CD4-positive, alpha-beta T cell (primary cell): Measurements from ENCODE around the gene PLA2G15. TPM values are rescaled to one million over a fixed set of nuclear protein-coding genes. Genes with fewer than 3 reads are reported as not detected.
A peak's percentile ranks its signal among the peaks of the same experiment; 100 is the strongest.

Source experiments
- ATAC-seq: fragments of 200-7000 bp; cut with Tn5 transposase; one replicate; pipeline ENCODE4 v1.10.0; 2022; ENCODE audit warnings: mild to moderate bottlenecking; ENCODE audit not compliant: poor library complexity
- CTCF ChIA-PET: fragments of 350-600 bp; sonication (Branson Sonifier 250); formaldehyde crosslinking; loops from one replicate; lab custom pipeline; 2021; ENCODE audit warnings: antibody characterized with exemption, inconsistent platforms; lab: Charles Lee
- POLR2A ChIA-PET: fragments of 350-600 bp; sonication (Branson Sonifier 250); formaldehyde crosslinking; loops from one replicate; lab custom pipeline; 2021; ENCODE audit warnings: antibody characterized with exemption, inconsistent platforms; lab: Charles Lee
- DNase-seq, 14 experiments: peaks; one replicate each; pipeline ENCODE4 v3.0.0-alpha.2; 2013 to 2020; ENCODE audit warnings: mixed read lengths in 2 of 14
- H3K27ac ChIP-seq, 2 donors: one replicate each; pipeline versions ENCODE4 v1.5.1 to v1.7.0; 2013; ENCODE audit warnings: low read length in 2 of 2, low read depth in 1 of 2, mild to moderate bottlenecking in 1 of 2
- H3K27me3 ChIP-seq, 2 experiments: 1 replicate in 1 of 2; 2 replicates in 1 of 2; pipeline versions ENCODE4 v1.6.1 to v1.7.0; 2013; ENCODE audit warnings: low read length in 2 of 2, control low read depth in 1 of 2, mild to moderate bottlenecking in 1 of 2, moderate library complexity in 1 of 2; ENCODE audit not compliant: insufficient read depth in 2 of 2, control insufficient read depth in 1 of 2
- H3K36me3 ChIP-seq: one replicate; pipeline ENCODE4 v1.6.1; 2013; ENCODE audit warnings: low read length, control low read depth; ENCODE audit not compliant: insufficient read depth
- H3K4me1 ChIP-seq: one replicate; pipeline ENCODE4 v1.6.1; 2013; ENCODE audit warnings: low read length, control low read depth; ENCODE audit not compliant: insufficient read depth
- H3K4me3 ChIP-seq: one replicate; pipeline ENCODE4 v1.5.1; 2013; ENCODE audit warnings: mild to moderate bottlenecking, low read length, moderate library complexity
- H3K9me3 ChIP-seq, 2 experiments: 1 replicate in 1 of 2; 2 replicates in 1 of 2; pipeline versions ENCODE4 v1.6.1 to v1.7.0; 2013; ENCODE audit warnings: low read length in 2 of 2, mild to moderate bottlenecking in 2 of 2, control low read depth in 1 of 2, moderate library complexity in 1 of 2; ENCODE audit not compliant: control insufficient read depth in 1 of 2, insufficient read depth in 1 of 2
- H3K27ac Mint-ChIP-seq: one replicate; pipeline ENCODE4 v1.8.0; 2020; ENCODE audit warnings: mixed read lengths
- H3K27me3 Mint-ChIP-seq: one replicate; pipeline ENCODE4 v1.8.0; 2021; ENCODE audit warnings: mixed read lengths
- H3K36me3 Mint-ChIP-seq: one replicate; pipeline ENCODE4 v1.8.0; 2021; ENCODE audit warnings: low read depth, mixed read lengths
- H3K4me1 Mint-ChIP-seq: one replicate; pipeline ENCODE4 v1.8.0; 2021; ENCODE audit warnings: low read depth, mixed read lengths
- H3K4me3 Mint-ChIP-seq: one replicate; pipeline ENCODE4 v1.8.0; 2020; ENCODE audit warnings: mild to moderate bottlenecking, mixed read lengths
- H3K9me3 Mint-ChIP-seq: one replicate; pipeline ENCODE4 v1.8.0; 2020; ENCODE audit warnings: mixed read lengths
- intact Hi-C, 2 experiments: fragments of 100-400 bp; cut with DNase I in 1 of 2; cut with micrococcal nuclease in 1 of 2; formaldehyde crosslinking; loops; one replicate each; pipeline versions ENCODE4 v1.15.1 to v1.9.0; 2023 to 2025; cut with DNase I, micrococcal nuclease
- total RNA-seq, 174 experiments: library from RNA in 2 of 174; stranded (reverse) in 2 of 174; gene quantifications; one replicate each; pipeline ENCODE4 v1.2.3 and lab custom pipeline; 2021 to 2026
- TF ChIP-seq, protein P1 (sequence below): fragments of 200-600 bp; IDR thresholded peaks from one replicate; pipeline ENCODE4 v1.8.0; 2022; ENCODE audit warnings: antibody characterized with exemption, mild to moderate bottlenecking

Gene PLA2G15
- total RNA-seq, 2 experiments from 2014 or later = 4.3 to 4.7 TPM

- peaks cover 80% of the 10 kb centered on the region for H3K36me3 Mint-ChIP-seq
- peak overlapping the region; percentile 94 for H3K27ac Mint-ChIP-seq
- DNase-seq (peak; percentile 54 to 84 (median 74)), ATAC-seq (peak; percentile 59)
- peak overlapping the region; percentile 89 for H3K4me3 Mint-ChIP-seq
- POLR2A ChIA-PET = interaction anchor here (0.5 to 12.9 kb wide), 17 partner anchors 10 to 1454 kb away, joined by 3 to 271 read pairs (median 4); partner anchors contain the start of genes NQO1, PLA2G15, PRMT7 and SLC7A6
- no peaks in the 10 kb centered on the region for H3K27me3 ChIP-seq
- H3K27me3 Mint-ChIP-seq = no peaks in the 10 kb centered on the region
- peak overlapping the region; percentile 24 for H3K4me3 ChIP-seq
- peak overlapping the region; percentile 71 to 74 for H3K27ac ChIP-seq
- intact Hi-C loops = loop anchor here in 1 of 2 experiments (2.0 kb wide), 1 partner anchor 14 kb away; no protein-coding TSS in a partner anchor
- TF ChIP-seq, protein P1, sequence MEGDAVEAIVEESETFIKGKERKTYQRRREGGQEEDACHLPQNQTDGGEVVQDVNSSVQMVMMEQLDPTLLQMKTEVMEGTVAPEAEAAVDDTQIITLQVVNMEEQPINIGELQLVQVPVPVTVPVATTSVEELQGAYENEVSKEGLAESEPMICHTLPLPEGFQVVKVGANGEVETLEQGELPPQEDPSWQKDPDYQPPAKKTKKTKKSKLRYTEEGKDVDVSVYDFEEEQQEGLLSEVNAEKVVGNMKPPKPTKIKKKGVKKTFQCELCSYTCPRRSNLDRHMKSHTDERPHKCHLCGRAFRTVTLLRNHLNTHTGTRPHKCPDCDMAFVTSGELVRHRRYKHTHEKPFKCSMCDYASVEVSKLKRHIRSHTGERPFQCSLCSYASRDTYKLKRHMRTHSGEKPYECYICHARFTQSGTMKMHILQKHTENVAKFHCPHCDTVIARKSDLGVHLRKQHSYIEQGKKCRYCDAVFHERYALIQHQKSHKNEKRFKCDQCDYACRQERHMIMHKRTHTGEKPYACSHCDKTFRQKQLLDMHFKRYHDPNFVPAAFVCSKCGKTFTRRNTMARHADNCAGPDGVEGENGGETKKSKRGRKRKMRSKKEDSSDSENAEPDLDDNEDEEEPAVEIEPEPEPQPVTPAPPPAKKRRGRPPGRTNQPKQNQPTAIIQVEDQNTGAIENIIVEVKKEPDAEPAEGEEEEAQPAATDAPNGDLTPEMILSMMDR = no peak
- peaks cover 97% of the 10 kb centered on the region for H3K4me1 ChIP-seq
- H3K4me1 Mint-ChIP-seq = peaks cover 85% of the 10 kb centered on the region
- H3K9me3 ChIP-seq = no peaks in the 10 kb centered on the region
- H3K9me3 Mint-ChIP-seq = no peaks in the 10 kb centered on the region
- CTCF ChIA-PET = interaction anchor here (1.0 to 5.7 kb wide), 5 partner anchors 9 to 56 kb away, joined by 3 to 41 read pairs (median 7); partner anchors contain the start of gene SLC7A6
- H3K36me3 ChIP-seq = peaks cover 42% of the 10 kb centered on the region
Measured at GRCh38 chr16:68272507-68273209, 27.5 kb downstream of the PLA2G15 start.

DNA sequence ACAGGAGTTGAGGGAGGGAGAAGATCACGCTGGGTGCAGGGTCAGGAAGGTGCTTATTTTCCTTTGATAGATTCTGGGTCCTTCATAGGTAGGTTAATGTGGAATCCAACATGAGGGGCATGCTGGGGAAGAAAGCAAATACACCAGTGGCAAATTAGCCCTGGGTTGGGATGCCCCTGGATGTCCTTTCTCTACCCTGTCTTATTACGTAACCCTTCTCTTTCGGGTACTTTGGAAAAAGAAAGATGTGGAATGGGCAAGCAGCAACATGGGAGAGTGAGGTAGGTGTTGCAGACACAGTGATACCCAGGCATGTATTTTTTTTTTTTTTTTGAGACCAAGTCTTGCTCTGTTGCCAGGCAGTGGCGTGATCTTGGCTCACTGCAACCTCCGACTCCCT, 28.3 kb downstream of the PLA2G15 start:
- no peaks in the 10 kb centered on the region for H3K27me3 Mint-ChIP-seq
- ChIA-PET POLR2A (interaction anchor here (0.7 to 12.9 kb wide), 11 partner anchors 9 to 272 kb away, joined by 3 to 271 read pairs (median 7); partner anchors contain the start of genes PLA2G15, PRMT7, SLC7A6 and SLC7A6OS), CTCF (interaction anchor here (1.0 to 5.7 kb wide), 5 partner anchors 9 to 55 kb away, joined by 4 to 41 read pairs (median 11); partner anchors contain the start of gene SLC7A6)
- H3K4me3 ChIP-seq = no peak overlapping the region
- H3K36me3 ChIP-seq = peaks cover 36% of the 10 kb centered on the region
- intact Hi-C loops = loop anchor here in 1 of 2 experiments (2.0 kb wide), 1 partner anchor 13 kb away; no protein-coding TSS in a partner anchor
- H3K27ac Mint-ChIP-seq = peak overlapping the region; percentile 94
- H3K4me3 Mint-ChIP-seq = peak overlapping the region; percentile 89
- peak overlapping the region; percentile 71 to 74 for H3K27ac ChIP-seq
- no peaks in the 10 kb centered on the region for H3K9me3 Mint-ChIP-seq
- no peaks in the 10 kb centered on the region for H3K27me3 ChIP-seq
- TF ChIP-seq, protein P1 = no peak
- H3K36me3 Mint-ChIP-seq = peaks cover 73% of the 10 kb centered on the region
- H3K9me3 ChIP-seq = no peaks in the 10 kb centered on the region
- DNase-seq (no peak), ATAC-seq (no peak)
- H3K4me1 Mint-ChIP-seq = peaks cover 78% of the 10 kb centered on the region
- H3K4me1 ChIP-seq = peaks cover 96% of the 10 kb centered on the region

- Histone ChIP-seq H3K36me3 (peaks cover 35% of the 10 kb centered on the region), H3K4me3 (no peak overlapping the region), H3K9me3 (no peaks in the 10 kb centered on the region), H3K27me3 (no peaks in the 10 kb centered on the region), H3K27ac (peak overlapping the region; percentile 71 to 74), H3K4me1 (peaks cover 91% of the 10 kb centered on the region)
- ATAC-seq (no peak), DNase-seq (peak in 1 of 14 experiments; percentile 35)
- Mint-ChIP-seq H3K27me3 (no peaks in the 10 kb centered on the region), H3K4me1 (peaks cover 77% of the 10 kb centered on the region), H3K4me3 (peak overlapping the region; percentile 89), H3K27ac (peak overlapping the region; percentile 94), H3K36me3 (peaks cover 72% of the 10 kb centered on the region), H3K9me3 (no peaks in the 10 kb centered on the region)
- TF ChIP-seq, protein P1 = no peak
- POLR2A ChIA-PET = interaction anchor here (1.0 to 12.9 kb wide), 5 partner anchors 9 to 272 kb away, joined by 3 to 271 read pairs (median 31); partner anchors contain the start of genes PRMT7, SLC7A6 and SLC7A6OS
- intact Hi-C loops = loop anchor here in 1 of 2 experiments (2.0 kb wide), 1 partner anchor 13 kb away; no protein-coding TSS in a partner anchor
- CTCF ChIA-PET = interaction anchor here (0.8 to 5.7 kb wide), 4 partner anchors 10 to 55 kb away, joined by 3 to 41 read pairs (median 8); partner anchors contain the start of gene SLC7A6
Measured at GRCh38 chr16:68273896-68274295, 28.7 kb downstream of the PLA2G15 start.
